ENCODE measurements around the gene C19orf25.
"Not testable (repeated sequence)": the region's sequence is repeated elsewhere in the genome, so short reads cannot be mapped to it uniquely, and the experiment has no call there.

C19orf25 gene

GRCh38 chr19:1481893-1482360, 2.9 kb upstream of the C19orf25 start:
- DNase-seq (ENCODE audit: low read depth in 2 of 2) = no peak

- no peak for DNase-seq (ENCODE audit: low read depth in 2 of 2)
Observed at GRCh38 chr19:1481224-1481892, 2.3 kb upstream of the C19orf25 start.

- not testable (repeated sequence) for DNase-seq (ENCODE audit: low read depth in 2 of 2)
Observed at GRCh38 chr19:1477056-1477455, 2.0 kb downstream of the C19orf25 start.

GRCh38 chr19:1475751-1476437, 3.1 kb downstream of the C19orf25 start:
- DNase-seq (ENCODE audit: low read depth in 2 of 2) = no peak

- no peak for DNase-seq (ENCODE audit: low read depth in 2 of 2)
Observed at GRCh38 chr19:1474765-1475351, 4.2 kb downstream of the C19orf25 start.

- no peak for DNase-seq (ENCODE audit: low read depth in 2 of 2)
Observed at GRCh38 chr19:1474011-1474764, 4.8 kb downstream of the C19orf25 start.

GRCh38 chr19:1473085-1473851, 5.7 kb downstream of the C19orf25 start:
- DNase-seq (ENCODE audit: low read depth in 2 of 2) = no peak

- DNase-seq (ENCODE audit: low read depth in 2 of 2) = no peak
Observed at GRCh38 chr19:1472231-1473084, 6.6 kb downstream of the C19orf25 start.

GRCh38 chr19:1471515-1472160, 7.4 kb downstream of the C19orf25 start:
- no peak for DNase-seq (ENCODE audit: low read depth in 2 of 2)

GRCh38 chr19:1471010-1471514, 8.0 kb downstream of the C19orf25 start:
- no peak for DNase-seq (ENCODE audit: low read depth in 2 of 2)

- DNase-seq (ENCODE audit: low read depth in 2 of 2) = no peak
Observed at GRCh38 chr19:1470305-1471009, 8.6 kb downstream of the C19orf25 start.

- no peak for DNase-seq (ENCODE audit: low read depth in 2 of 2)
Observed at GRCh38 chr19:1470055-1470304, 9.0 kb downstream of the C19orf25 start.

GRCh38 chr19:1469255-1470054, 9.6 kb downstream of the C19orf25 start:
- DNase-seq (ENCODE audit: low read depth in 2 of 2) = no peak

- no peak for DNase-seq (ENCODE audit: low read depth in 2 of 2)
Observed at GRCh38 chr19:1468821-1469254, 10.2 kb downstream of the C19orf25 start.

GRCh38 chr19:1468274-1468820, 10.7 kb downstream of the C19orf25 start:
- DNase-seq (ENCODE audit: low read depth in 2 of 2) = no peak

GRCh38 chr19:1467490-1468273, 11.3 kb downstream of the C19orf25 start:
- no peak for DNase-seq (ENCODE audit: low read depth in 2 of 2)

- DNase-seq (ENCODE audit: low read depth in 2 of 2) = no peak
Observed at GRCh38 chr19:1467215-1467489, 11.9 kb downstream of the C19orf25 start.

All from fibroblast of skin of left quadriceps (primary cell).